Measurements from ENCODE around the gene CSTF3. TPM values are rescaled to one million over a fixed set of nuclear protein-coding genes. Genes with fewer than 3 reads are reported as not detected.
"Not testable (repeated sequence)": the region's sequence is repeated elsewhere in the genome, so short reads cannot be mapped to it uniquely, and the experiment has no call there.

CSTF3 gene
- polyA plus RNA-seq, 1 experiment, result 7.9 TPM

- ChIA-PET POLR2A (no interaction called here), CTCF (no interaction called here)
- TF ChIP-seq, protein P1, sequence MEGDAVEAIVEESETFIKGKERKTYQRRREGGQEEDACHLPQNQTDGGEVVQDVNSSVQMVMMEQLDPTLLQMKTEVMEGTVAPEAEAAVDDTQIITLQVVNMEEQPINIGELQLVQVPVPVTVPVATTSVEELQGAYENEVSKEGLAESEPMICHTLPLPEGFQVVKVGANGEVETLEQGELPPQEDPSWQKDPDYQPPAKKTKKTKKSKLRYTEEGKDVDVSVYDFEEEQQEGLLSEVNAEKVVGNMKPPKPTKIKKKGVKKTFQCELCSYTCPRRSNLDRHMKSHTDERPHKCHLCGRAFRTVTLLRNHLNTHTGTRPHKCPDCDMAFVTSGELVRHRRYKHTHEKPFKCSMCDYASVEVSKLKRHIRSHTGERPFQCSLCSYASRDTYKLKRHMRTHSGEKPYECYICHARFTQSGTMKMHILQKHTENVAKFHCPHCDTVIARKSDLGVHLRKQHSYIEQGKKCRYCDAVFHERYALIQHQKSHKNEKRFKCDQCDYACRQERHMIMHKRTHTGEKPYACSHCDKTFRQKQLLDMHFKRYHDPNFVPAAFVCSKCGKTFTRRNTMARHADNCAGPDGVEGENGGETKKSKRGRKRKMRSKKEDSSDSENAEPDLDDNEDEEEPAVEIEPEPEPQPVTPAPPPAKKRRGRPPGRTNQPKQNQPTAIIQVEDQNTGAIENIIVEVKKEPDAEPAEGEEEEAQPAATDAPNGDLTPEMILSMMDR (IDR thresholded peaks at IDR 0.05; ENCODE audit: insufficient read depth, low read depth, low read length), result no peak
- no peaks in the 10 kb centered on the region for H3K27me3 ChIP-seq (ENCODE audit: control insufficient read depth, insufficient read depth, low read length)
- H3K4me3 ChIP-seq (ENCODE audit: low read depth, low read length), result no peak overlapping the region
- H3K36me3 ChIP-seq (ENCODE audit: control insufficient read depth, insufficient read depth, low read length), result no peaks in the 10 kb centered on the region
- no peak for DNase-seq (ENCODE audit: low read depth)
Measured at GRCh38 chr11:33182246-33182878, 21.1 kb upstream of the CSTF3 start.

DNA sequence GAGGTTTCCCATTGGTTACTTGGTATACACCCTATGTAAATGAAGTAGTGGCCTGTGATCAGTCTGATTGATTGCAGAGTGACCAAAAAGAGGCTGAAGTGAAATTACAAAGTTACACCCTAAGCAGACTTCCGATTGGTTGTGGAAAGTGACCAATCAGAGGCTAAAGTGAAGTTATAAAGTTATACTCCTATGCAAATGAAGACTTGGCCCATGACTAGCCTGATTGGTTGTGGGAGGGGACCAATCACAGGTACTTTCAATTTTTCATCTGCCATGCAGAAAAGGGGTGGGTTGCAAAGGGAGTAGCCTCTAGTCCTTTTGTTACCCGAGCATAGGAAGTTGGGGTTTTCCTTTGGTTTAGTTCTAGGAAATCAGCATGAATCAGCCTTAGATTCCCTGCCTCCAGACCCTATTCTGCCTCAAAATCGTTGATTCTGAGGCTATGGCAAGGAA is 18.1 kb upstream of the CSTF3 start:
- Histone ChIP-seq H3K27me3 (ENCODE audit: control insufficient read depth, insufficient read depth, low read length) (no peaks in the 10 kb centered on the region), H3K4me3 (ENCODE audit: low read depth, low read length) (no peak overlapping the region), H3K36me3 (ENCODE audit: control insufficient read depth, insufficient read depth, low read length) (no peaks in the 10 kb centered on the region)
- CTCF ChIA-PET, result no interaction called here
- TF ChIP-seq, protein P1 (IDR thresholded peaks at IDR 0.05; ENCODE audit: insufficient read depth, low read depth, low read length), result no peak
- POLR2A ChIA-PET, result no interaction called here
- DNase-seq (ENCODE audit: low read depth), result no peak

- Histone ChIP-seq H3K4me3 (ENCODE audit: low read depth, low read length) (no peak overlapping the region), H3K27me3 (ENCODE audit: control insufficient read depth, insufficient read depth, low read length) (no peaks in the 10 kb centered on the region), H3K36me3 (ENCODE audit: control insufficient read depth, insufficient read depth, low read length) (no peaks in the 10 kb centered on the region)
- ChIA-PET POLR2A (no interaction called here), CTCF (no interaction called here)
- DNase-seq (ENCODE audit: low read depth), result no peak
- TF ChIP-seq, protein P1 (IDR thresholded peaks at IDR 0.05; ENCODE audit: insufficient read depth, low read depth, low read length), result no peak
Measured at GRCh38 chr11:33178443-33179180, 17.3 kb upstream of the CSTF3 start.

- DNase-seq (ENCODE audit: low read depth), result no peak
- no peaks in the 10 kb centered on the region for H3K27me3 ChIP-seq (ENCODE audit: control insufficient read depth, insufficient read depth, low read length)
- ChIA-PET CTCF (interaction anchor here (1.1 to 1.3 kb wide), 3 partner anchors 11 to 152 kb away, joined by 3 to 4 read pairs (median 3); no protein-coding TSS in a partner anchor), POLR2A (no interaction called here)
- TF ChIP-seq, protein P1 (IDR thresholded peaks at IDR 0.05; ENCODE audit: insufficient read depth, low read depth, low read length), result no peak
- no peaks in the 10 kb centered on the region for H3K36me3 ChIP-seq (ENCODE audit: control insufficient read depth, insufficient read depth, low read length)
- no peak overlapping the region for H3K4me3 ChIP-seq (ENCODE audit: low read depth, low read length)
Measured at GRCh38 chr11:33177676-33178336, 16.5 kb upstream of the CSTF3 start.

DNA sequence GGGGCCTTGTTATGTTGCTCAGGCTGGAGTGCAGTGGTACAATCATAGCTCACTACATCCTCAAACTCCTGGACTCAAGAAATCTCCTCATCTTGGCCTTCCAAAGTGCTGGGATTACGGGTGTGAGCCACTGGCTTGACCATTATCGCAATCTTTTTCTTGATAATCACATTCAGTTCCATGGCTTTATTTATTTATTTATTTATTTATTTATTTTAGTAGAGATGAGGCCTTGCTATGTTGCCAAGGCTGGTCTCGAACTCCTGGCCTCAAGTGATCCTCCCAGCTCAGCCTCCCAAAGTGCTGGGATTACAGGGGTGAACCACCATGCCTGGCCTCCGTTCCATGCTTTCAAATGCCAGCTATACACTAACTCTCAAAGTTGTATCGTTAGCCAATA is 15.5 kb upstream of the CSTF3 start:
- POLR2A ChIA-PET; H3K36me3 ChIP-seq (ENCODE audit: control insufficient read depth, insufficient read depth, low read length); H3K27me3 ChIP-seq (ENCODE audit: control insufficient read depth, insufficient read depth, low read length); H3K4me3 ChIP-seq (ENCODE audit: low read depth, low read length); DNase-seq (ENCODE audit: low read depth): not testable (repeated sequence)
- CTCF ChIA-PET, result interaction anchor here (1.1 to 1.3 kb wide), 3 partner anchors 10 to 153 kb away, joined by 3 to 4 read pairs (median 3); no protein-coding TSS in a partner anchor
